ENCODE data around the gene DYNC2I2.

DYNC2I2 gene

DNA sequence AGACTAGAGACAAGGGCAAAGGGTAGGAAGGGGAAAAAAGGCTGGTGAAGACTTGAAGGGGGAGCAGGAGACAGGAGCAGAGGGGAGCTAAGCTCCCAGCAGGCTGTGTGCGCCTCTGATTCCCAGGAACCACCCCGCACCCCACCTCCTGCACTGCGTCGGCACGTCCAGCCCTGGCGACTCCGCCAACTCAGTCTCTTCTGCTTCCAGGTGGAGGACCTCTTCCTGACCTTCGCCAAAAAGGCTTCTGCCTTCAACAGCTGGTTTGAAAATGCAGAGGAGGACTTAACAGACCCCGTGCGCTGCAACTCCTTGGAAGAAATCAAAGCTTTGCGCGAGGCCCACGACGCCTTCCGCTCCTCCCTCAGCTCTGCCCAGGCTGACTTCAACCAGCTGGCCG lies 30.5 kb downstream of the DYNC2I2 start:
- Histone ChIP-seq H3K27me3 (ENCODE audit: control insufficient read depth in 1 of 2, insufficient read depth in 2 of 2, low read length in 2 of 2) (no peaks in the 10 kb centered on the region), H3K4me1 (ENCODE audit: insufficient read depth, low read length) (peaks cover 5% of the 10 kb centered on the region), H3K9ac (ENCODE audit: low read length) (no peak overlapping the region), H3K4me3 (ENCODE audit: low read depth in 1 of 2, low read length in 2 of 2) (no peak overlapping the region), H3K27ac (ENCODE audit: low read depth, low read length) (no peak overlapping the region), H3K36me3 (ENCODE audit: insufficient read depth, low read length) (peaks cover 82% of the 10 kb centered on the region), H3K9me3 (ENCODE audit: low read length) (no peaks in the 10 kb centered on the region)

DNA sequence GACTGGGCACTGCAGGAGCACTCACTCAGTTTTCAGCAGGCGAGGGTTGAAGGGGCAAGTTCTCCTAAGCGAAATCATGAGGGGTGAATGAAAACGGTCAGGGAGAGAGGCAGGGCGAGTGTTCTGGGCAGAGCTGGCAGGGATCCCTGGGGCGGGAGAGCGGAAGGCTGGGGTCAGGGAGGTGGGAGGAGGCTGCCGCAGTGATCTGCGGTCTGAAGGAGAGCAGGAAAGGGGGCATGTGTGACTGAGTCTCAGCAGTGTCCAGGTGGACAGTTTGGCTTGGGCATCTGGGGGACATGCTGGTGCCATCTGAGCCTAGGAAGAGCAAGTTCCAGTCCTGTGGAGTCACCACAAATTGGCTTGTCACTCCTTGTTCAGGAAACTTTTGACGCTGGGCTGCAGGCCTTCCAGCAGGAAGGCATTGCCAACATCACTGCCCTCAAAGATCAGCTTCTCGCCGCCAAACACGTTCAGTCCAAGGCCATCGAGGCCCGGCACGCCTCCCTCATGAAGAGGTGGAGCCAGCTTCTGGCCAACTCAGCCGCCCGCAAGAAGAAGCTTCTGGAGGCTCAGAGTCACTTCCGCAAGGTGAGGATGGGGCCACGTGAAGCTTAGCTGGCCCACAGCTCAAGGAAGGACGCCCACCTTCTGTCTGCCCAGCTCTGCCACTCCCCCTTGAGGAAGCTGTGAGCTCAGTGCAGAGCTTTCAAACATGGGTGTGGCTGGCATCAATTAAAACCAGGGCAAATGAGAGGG lies 31.1 kb downstream of the DYNC2I2 start:
- Histone ChIP-seq H3K4me3 (ENCODE audit: low read depth in 1 of 2, low read length in 2 of 2) (no peak overlapping the region), H3K4me1 (ENCODE audit: insufficient read depth, low read length) (peaks cover 5% of the 10 kb centered on the region), H3K9ac (ENCODE audit: low read length) (no peak overlapping the region), H3K36me3 (ENCODE audit: insufficient read depth, low read length) (peaks cover 88% of the 10 kb centered on the region), H3K9me3 (ENCODE audit: low read length) (no peaks in the 10 kb centered on the region), H3K27me3 (ENCODE audit: control insufficient read depth in 1 of 2, insufficient read depth in 2 of 2, low read length in 2 of 2) (no peaks in the 10 kb centered on the region), H3K27ac (ENCODE audit: low read depth, low read length) (no peak overlapping the region)

DNA sequence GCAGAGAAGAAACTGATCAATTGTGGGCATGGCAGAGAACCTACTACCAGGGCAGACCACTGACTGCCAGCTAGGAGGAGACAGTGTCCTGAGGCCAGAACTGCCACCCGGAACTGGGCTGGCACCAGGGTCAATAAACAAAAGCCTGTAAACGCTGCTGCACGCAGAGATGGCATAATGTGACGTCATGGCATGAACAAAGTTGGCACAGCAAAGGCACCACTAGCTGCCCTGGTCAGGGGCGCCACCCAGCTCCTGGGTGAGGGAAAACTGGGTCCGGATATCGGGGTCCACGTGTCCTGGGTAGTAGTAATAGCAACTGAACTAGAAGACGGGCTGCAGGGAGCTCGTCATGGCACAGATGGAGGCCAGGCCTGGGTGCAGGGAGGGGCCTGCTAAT lies 32.1 kb downstream of the DYNC2I2 start:
- H3K27ac ChIP-seq (ENCODE audit: low read depth, low read length) = no peak overlapping the region
- peaks cover 88% of the 10 kb centered on the region for H3K36me3 ChIP-seq (ENCODE audit: insufficient read depth, low read length)
- H3K9ac ChIP-seq (ENCODE audit: low read length) = no peak overlapping the region
- no peak overlapping the region for H3K4me3 ChIP-seq (ENCODE audit: low read depth in 1 of 2, low read length in 2 of 2)
- no peaks in the 10 kb centered on the region for H3K27me3 ChIP-seq (ENCODE audit: control insufficient read depth in 1 of 2, insufficient read depth in 2 of 2, low read length in 2 of 2)
- H3K9me3 ChIP-seq (ENCODE audit: low read length) = no peaks in the 10 kb centered on the region
- H3K4me1 ChIP-seq (ENCODE audit: insufficient read depth, low read length) = peaks cover 5% of the 10 kb centered on the region

DNA sequence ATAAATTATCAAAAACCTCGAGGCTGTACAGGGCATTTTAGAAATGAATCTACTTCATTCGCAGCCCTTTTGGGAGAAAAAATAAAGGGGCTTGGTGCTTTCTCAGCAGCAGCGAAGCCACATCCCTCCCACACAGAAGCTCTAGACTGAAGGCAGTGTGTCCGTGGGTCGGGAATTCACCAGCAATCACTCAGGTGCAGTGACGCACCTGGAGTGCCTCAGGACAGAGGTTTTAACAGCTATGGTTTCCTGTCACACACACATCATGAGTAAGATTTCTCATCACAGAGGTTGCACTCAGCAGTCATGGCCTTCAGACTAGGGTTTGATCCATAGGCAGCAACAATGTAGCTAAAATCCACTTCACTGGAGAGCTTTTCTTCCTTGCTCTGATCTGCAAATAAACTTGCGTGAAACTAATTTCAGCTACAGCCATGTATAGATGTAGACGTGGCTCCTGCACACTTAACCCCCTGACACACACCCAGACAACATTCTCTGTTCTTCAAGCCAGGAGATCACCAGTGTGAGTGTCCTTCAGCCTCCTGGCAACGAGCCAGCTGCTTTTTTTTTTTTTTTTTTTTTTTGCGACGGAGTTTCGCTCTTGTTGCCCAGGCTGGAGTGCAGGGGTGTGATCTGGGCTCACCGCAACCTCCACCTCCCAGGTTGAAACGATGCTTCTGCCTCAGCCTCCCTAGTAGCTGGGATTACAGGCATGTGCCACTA lies 34.8 kb downstream of the DYNC2I2 start:
- peaks cover 86% of the 10 kb centered on the region for H3K36me3 ChIP-seq (ENCODE audit: insufficient read depth, low read length)
- H3K9ac ChIP-seq (ENCODE audit: low read length) = no peak overlapping the region
- H3K27ac ChIP-seq (ENCODE audit: low read depth, low read length) = no peak overlapping the region
- no peaks in the 10 kb centered on the region for H3K27me3 ChIP-seq (ENCODE audit: control insufficient read depth in 1 of 2, insufficient read depth in 2 of 2, low read length in 2 of 2)
- H3K4me1 ChIP-seq (ENCODE audit: insufficient read depth, low read length) = no peaks in the 10 kb centered on the region
- no peak overlapping the region for H3K4me3 ChIP-seq (ENCODE audit: low read depth in 1 of 2, low read length in 2 of 2)
- no peaks in the 10 kb centered on the region for H3K9me3 ChIP-seq (ENCODE audit: low read length)

DNA sequence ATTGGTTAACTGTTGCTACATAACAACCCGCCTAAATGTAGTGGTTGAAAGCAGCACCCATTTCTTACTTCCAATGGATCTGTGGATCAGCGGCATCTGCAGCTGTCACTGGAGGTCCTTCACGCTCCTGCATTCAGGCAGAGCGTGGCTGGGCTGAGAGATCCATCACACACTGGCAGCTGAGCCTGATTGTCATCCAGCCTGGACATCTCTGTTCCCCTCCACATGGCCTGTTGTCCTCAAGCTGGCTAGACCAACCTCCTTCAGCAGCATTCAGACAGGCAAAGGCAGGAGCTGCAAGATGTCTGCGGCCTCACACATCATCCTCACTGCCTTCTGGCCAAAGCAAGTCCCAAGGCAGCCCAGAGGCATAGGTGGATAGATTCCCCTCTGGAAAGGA lies 36.9 kb downstream of the DYNC2I2 start:
- Histone ChIP-seq H3K4me3 (ENCODE audit: low read depth in 1 of 2, low read length in 2 of 2) (no peak overlapping the region), H3K9ac (ENCODE audit: low read length) (no peak overlapping the region), H3K4me1 (ENCODE audit: insufficient read depth, low read length) (no peaks in the 10 kb centered on the region), H3K9me3 (ENCODE audit: low read length) (no peaks in the 10 kb centered on the region), H3K27me3 (ENCODE audit: control insufficient read depth in 1 of 2, insufficient read depth in 2 of 2, low read length in 2 of 2) (no peaks in the 10 kb centered on the region), H3K36me3 (ENCODE audit: insufficient read depth, low read length) (peaks cover 81% of the 10 kb centered on the region), H3K27ac (ENCODE audit: low read depth, low read length) (no peak overlapping the region)

DNA sequence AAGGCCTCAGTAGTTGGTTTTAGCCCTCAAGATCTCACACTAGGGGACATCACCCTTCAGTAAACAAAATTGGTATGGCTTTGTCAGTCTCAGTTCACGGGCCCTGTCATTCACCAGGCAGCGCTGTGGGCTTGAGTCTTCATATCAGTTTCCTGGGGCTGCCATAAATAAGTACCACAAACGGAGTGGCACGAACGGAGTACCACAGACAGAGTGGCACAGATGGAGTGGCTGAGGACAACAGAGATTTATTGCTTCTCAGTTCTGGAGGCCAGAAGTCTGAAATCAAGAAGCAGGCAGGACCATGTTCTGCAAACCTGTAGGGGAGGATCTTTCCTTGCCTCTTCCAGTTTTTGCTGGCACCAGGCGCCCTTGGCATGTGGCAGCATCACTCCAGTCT lies 37.5 kb downstream of the DYNC2I2 start:
- Histone ChIP-seq H3K36me3 (ENCODE audit: insufficient read depth, low read length) (peaks cover 81% of the 10 kb centered on the region), H3K4me1 (ENCODE audit: insufficient read depth, low read length) (no peaks in the 10 kb centered on the region), H3K4me3 (ENCODE audit: low read depth in 1 of 2, low read length in 2 of 2) (no peak overlapping the region), H3K27me3 (ENCODE audit: control insufficient read depth in 1 of 2, insufficient read depth in 2 of 2, low read length in 2 of 2) (no peaks in the 10 kb centered on the region), H3K27ac (ENCODE audit: low read depth, low read length) (no peak overlapping the region), H3K9me3 (ENCODE audit: low read length) (no peaks in the 10 kb centered on the region), H3K9ac (ENCODE audit: low read length) (no peak overlapping the region)

DNA sequence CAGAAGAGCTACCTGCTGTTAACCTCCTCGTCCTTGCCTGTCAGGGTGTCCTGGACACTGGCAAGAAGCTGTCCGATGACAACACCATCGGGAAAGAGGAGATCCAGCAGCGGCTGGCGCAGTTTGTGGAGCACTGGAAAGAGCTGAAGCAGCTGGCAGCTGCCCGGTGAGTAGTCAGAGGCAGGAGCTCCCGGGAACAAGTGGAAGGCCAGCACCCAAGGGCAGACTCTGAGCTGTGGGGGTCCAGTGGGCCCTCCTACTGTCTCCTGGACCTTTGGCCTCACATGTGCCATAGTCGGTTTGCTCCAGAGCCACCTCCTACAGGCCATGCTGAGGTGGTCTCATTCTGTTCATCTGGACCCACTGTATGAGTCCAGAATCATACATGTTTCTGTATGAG lies 38.7 kb downstream of the DYNC2I2 start:
- Histone ChIP-seq H3K4me3 (ENCODE audit: low read depth in 1 of 2, low read length in 2 of 2) (no peak overlapping the region), H3K9me3 (ENCODE audit: low read length) (no peaks in the 10 kb centered on the region), H3K27ac (ENCODE audit: low read depth, low read length) (no peak overlapping the region), H3K4me1 (ENCODE audit: insufficient read depth, low read length) (no peaks in the 10 kb centered on the region), H3K9ac (ENCODE audit: low read length) (no peak overlapping the region), H3K36me3 (ENCODE audit: insufficient read depth, low read length) (peaks cover 87% of the 10 kb centered on the region), H3K27me3 (ENCODE audit: control insufficient read depth in 1 of 2, insufficient read depth in 2 of 2, low read length in 2 of 2) (no peaks in the 10 kb centered on the region)

DNA sequence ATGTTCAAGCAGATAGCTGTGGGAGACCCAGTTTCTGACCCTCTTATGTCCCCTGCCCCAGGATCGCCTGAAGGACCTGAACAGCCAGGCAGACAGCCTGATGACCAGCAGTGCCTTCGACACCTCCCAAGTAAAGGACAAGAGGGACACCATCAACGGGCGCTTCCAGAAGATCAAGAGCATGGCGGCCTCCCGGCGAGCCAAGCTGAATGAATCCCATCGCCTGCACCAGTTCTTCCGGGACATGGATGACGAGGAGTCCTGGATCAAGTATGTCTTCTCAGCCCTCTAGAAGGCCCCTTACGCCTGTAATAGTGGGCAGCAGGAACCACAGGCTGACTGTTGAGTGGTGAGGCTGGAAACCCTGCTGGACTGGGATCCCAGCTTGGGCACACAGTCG lies 41.1 kb downstream of the DYNC2I2 start:
- H3K27ac ChIP-seq (ENCODE audit: low read depth, low read length) = no peak overlapping the region
- H3K36me3 ChIP-seq (ENCODE audit: insufficient read depth, low read length) = peaks cover 93% of the 10 kb centered on the region

DNA sequence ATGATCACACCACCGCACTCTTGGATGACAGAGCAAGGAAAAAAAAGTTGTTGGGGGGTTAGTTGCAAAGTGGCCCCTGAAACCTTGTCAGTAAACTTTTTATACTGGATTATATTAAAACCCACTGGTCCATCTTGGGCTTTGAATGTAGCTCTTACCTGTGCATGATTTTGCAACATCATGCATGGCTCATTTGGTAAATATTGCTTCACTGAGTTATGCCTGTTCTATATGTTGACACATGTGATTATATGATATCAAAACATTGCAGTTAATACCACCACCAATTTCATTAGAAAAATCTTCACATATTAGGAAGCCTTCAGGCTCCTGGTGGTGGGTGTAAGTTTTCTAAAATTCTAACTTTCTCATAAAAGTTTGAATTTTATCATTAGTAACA lies 41.9 kb downstream of the DYNC2I2 start:
- no peaks in the 10 kb centered on the region for H3K4me1 ChIP-seq (ENCODE audit: insufficient read depth, low read length)
- H3K4me3 ChIP-seq (ENCODE audit: low read depth in 1 of 2, low read length in 2 of 2) = no peak overlapping the region
- H3K9ac ChIP-seq (ENCODE audit: low read length) = no peak overlapping the region
- H3K27ac ChIP-seq (ENCODE audit: low read depth, low read length) = no peak overlapping the region
- no peaks in the 10 kb centered on the region for H3K27me3 ChIP-seq (ENCODE audit: control insufficient read depth in 1 of 2, insufficient read depth in 2 of 2, low read length in 2 of 2)
- H3K9me3 ChIP-seq (ENCODE audit: low read length) = no peaks in the 10 kb centered on the region
- H3K36me3 ChIP-seq (ENCODE audit: insufficient read depth, low read length) = peaks cover 93% of the 10 kb centered on the region

More for the DNA sequence above, 41.1 kb downstream of the DYNC2I2 start:
- Histone ChIP-seq H3K9ac (ENCODE audit: low read length) (no peak overlapping the region), H3K9me3 (ENCODE audit: low read length) (no peaks in the 10 kb centered on the region), H3K4me1 (ENCODE audit: insufficient read depth, low read length) (no peaks in the 10 kb centered on the region), H3K27me3 (ENCODE audit: control insufficient read depth in 1 of 2, insufficient read depth in 2 of 2, low read length in 2 of 2) (no peaks in the 10 kb centered on the region), H3K4me3 (ENCODE audit: low read depth in 1 of 2, low read length in 2 of 2) (no peak overlapping the region)

DNA sequence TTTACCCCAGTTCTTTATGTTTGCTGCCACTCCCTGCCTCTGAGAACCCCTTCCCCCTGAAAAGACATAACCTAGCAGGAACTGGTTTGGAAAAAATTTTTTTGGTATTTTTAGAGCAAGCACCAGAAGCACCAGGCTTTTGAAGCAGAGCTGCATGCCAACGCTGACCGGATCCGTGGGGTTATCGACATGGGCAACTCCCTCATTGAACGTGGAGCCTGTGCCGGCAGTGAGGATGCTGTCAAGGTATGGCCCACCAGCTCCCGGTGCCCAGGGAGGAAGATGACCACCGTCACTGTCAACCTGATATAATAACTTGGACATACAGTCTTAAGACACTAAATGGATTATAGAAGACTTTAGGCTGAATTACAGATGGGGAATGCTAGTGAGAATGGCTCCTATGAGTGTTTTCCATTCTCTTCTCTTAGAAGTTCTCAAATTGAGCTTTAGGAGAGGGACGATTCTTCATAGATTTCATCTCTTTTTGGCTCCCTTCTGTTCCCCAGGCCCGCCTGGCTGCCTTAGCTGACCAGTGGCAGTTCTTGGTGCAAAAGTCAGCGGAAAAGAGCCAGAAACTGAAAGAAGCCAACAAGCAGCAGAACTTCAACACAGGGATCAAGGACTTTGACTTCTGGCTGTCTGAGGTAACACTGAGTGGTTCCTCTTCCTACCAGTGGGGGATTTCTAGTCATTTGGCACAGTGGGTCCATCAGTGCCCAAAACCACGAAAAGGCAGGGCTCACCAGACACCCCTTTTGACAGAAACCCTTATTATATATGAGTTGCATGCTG lies 44.9 kb downstream of the DYNC2I2 start:
- Histone ChIP-seq H3K27me3 (ENCODE audit: control insufficient read depth in 1 of 2, insufficient read depth in 2 of 2, low read length in 2 of 2) (no peaks in the 10 kb centered on the region), H3K9ac (ENCODE audit: low read length) (no peak overlapping the region), H3K4me1 (ENCODE audit: insufficient read depth, low read length) (peaks cover 9% of the 10 kb centered on the region), H3K36me3 (ENCODE audit: insufficient read depth, low read length) (peaks cover 96% of the 10 kb centered on the region), H3K4me3 (ENCODE audit: low read depth in 1 of 2, low read length in 2 of 2) (no peak overlapping the region), H3K9me3 (ENCODE audit: low read length) (no peaks in the 10 kb centered on the region), H3K27ac (ENCODE audit: low read depth, low read length) (no peak overlapping the region)

DNA sequence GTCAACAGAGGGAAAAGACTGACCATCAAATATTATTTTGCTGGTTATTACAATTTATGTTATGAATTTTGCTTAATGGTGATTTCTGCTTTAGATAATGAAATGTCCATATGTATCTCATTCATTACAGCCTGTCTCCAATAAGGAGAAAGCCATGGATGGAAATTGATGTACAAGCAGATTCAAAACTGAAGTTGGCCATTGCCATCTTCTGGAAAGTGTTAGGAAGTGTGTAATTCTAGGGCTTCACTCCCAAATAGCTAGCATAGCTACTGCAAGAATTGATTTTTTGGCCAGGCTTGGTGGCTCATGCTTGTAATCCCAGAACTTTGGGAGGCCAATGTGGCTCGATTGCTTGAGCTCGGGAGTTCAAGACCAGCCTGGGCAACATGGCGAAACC lies 45.8 kb downstream of the DYNC2I2 start:
- no peak overlapping the region for H3K27ac ChIP-seq (ENCODE audit: low read depth, low read length)
- H3K9me3 ChIP-seq (ENCODE audit: low read length) = no peaks in the 10 kb centered on the region
- H3K4me3 ChIP-seq (ENCODE audit: low read depth in 1 of 2, low read length in 2 of 2) = no peak overlapping the region
- no peak overlapping the region for H3K9ac ChIP-seq (ENCODE audit: low read length)
- peaks cover 9% of the 10 kb centered on the region for H3K4me1 ChIP-seq (ENCODE audit: insufficient read depth, low read length)
- H3K36me3 ChIP-seq (ENCODE audit: insufficient read depth, low read length) = peaks cover 93% of the 10 kb centered on the region
- H3K27me3 ChIP-seq (ENCODE audit: control insufficient read depth in 1 of 2, insufficient read depth in 2 of 2, low read length in 2 of 2) = no peaks in the 10 kb centered on the region
